Stomach (tissue), 9 donors: ENCODE results near the gene ZNF296. TPM values are rescaled to one million over a fixed set of nuclear protein-coding genes. Genes with fewer than 3 reads are reported as not detected.

Experiments
- DNase-seq, 2 donors: peaks; one replicate each; pipeline versions ENCODE4 v3.0.0 to v3.0.0-alpha.2; 2013 to 2019
- H3K27ac ChIP-seq, 5 donors: fragments of 200-600 bp in 4 of 5; sonication (generic) in 4 of 5; one replicate each; pipeline ENCODE4 v1.5.1; 2013 to 2019; ENCODE audit warnings: mild to moderate bottlenecking in 1 of 5, moderate library complexity in 1 of 5
- H3K27me3 ChIP-seq, 3 donors: fragments of 200-600 bp; sonication (generic); one replicate each; pipeline ENCODE4 v1.5.1; 2017 to 2019; ENCODE audit warnings: mixed run types in 1 of 3
- H3K36me3 ChIP-seq, 4 donors: fragments of 200-600 bp; sonication (generic); 1 replicate in 3 of 4; 2 replicates in 1 of 4; pipeline ENCODE4 v1.5.1; 2016 to 2019
- H3K4me1 ChIP-seq, 4 donors: fragments of 200-600 bp; sonication (generic); one replicate each; pipeline ENCODE4 v1.5.1; 2016 to 2019
- H3K4me3 ChIP-seq, 4 donors: fragments of 200-600 bp; sonication (generic) in 3 of 4; one replicate each; pipeline ENCODE4 v1.5.1; 2016 to 2019; ENCODE audit warnings: mild to moderate bottlenecking in 1 of 4
- H3K9me3 ChIP-seq, 4 donors: fragments of 200-600 bp; sonication (generic); one replicate each; pipeline ENCODE4 v1.5.1; 2016 to 2019
- EP300 ChIP-seq: sonication (generic); formaldehyde crosslinking; IDR thresholded peaks from one replicate; pipeline ENCODE4 v1.6.1; 2017; ENCODE audit warnings: antibody characterized with exemption
- POLR2A ChIP-seq, 4 donors: fragments of 450-650 bp; IDR thresholded peaks; one replicate each; pipeline ENCODE4 v1.6.1; 2016; ENCODE audit warnings: antibody characterized with exemption in 4 of 4, control low read depth in 2 of 4, mild to moderate bottlenecking in 1 of 4, moderate library complexity in 1 of 4
- POLR2AphosphoS5 ChIP-seq, 3 donors: sonication (generic); formaldehyde crosslinking; IDR thresholded peaks; one replicate each; pipeline ENCODE4 v1.6.1; 2016; ENCODE audit warnings: antibody characterized with exemption in 3 of 3
- WGBS, 5 donors: extraction: QIAGEN DNeasy Blood & Tissue Kit in 3 of 5; methylation state at CpG; one replicate each; pipeline versions ENCODE4 v1.1.5 to v1.1.7; 2013 to 2018; 5-methylcytosine and 5-hydroxymethylcytosine counted together
- intact Hi-C: fragments of 100-400 bp; cut with DNase I; formaldehyde crosslinking; loops from one replicate; pipeline ENCODE4 v1.15.1; 2023; ENCODE audit warnings: low total_unique reads
- polyA plus RNA-seq, 3 donors: library from polyadenylated mRNA; stranded (reverse); fragments of 200-250 nt; gene quantifications; one replicate each; pipeline ENCODE4 v1.2.3, GENCODE V29; 2013
- total RNA-seq, 5 donors: library from RNA; depleted of rRNA; stranded (reverse); fragments of >200 nt; gene quantifications; one replicate each; pipeline versions ENCODE4 v1.1.0 to v1.2.3, GENCODE V29; 2014 to 2016
- TF ChIP-seq, protein P1 (sequence below), 7 experiments: fragments of 450-650 bp in 4 of 7; fragments of 200-600 bp in 3 of 7; sonication (generic) in 3 of 7; IDR thresholded peaks; one replicate each; pipeline ENCODE4 v1.5.1; 2016 to 2019; ENCODE audit warnings: antibody characterized with exemption in 7 of 7, control low read depth in 2 of 7, mild to moderate bottlenecking in 1 of 7
- donor health status: healthy with polysubstance abuse.
- donor health status: Bipolar disorder and iron deficiency.
- donor health status: healthy.

ZNF296 gene
- total and polyA plus RNA-seq, 8 donors, result 0.45 to 13.4 (median 5.0) TPM; not detected in 1

DNA sequence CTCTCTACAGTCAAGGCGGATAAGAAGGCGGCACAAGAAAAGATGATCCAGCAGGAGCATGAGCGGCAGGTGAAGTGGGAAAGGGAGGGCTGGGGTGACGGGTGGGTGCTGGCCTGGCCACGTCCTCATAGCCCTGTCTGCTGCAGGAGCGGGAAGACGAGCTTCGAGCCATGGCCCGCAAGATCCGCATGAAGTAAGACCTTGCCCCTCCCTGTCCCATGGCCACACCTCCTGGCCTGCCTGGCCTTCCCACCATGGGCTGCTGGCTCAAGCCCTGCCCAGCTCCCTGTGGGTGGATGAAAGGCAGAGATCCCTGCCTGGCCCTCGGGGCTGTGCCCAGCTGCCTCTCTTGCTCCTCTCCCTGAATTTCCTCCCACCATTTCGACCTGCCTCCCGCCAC lies 7.2 kb downstream of the ZNF296 start:
- peak overlapping the region in 3 of 5 donors; percentile 24 to 66 (median 47) for H3K27ac ChIP-seq
- peaks cover 10 to 56% (median 34%) of the 10 kb centered on the region in 4 donors for H3K4me1 ChIP-seq
- peak; percentile 74 to 82 for DNase-seq
- TF ChIP-seq POLR2A (IDR thresholded peaks at IDR 0.05) (no peak), POLR2AphosphoS5 (IDR thresholded peaks at IDR 0.05) (peak in 1 of 3 donors; percentile 38)
- no peaks in the 10 kb centered on the region for H3K27me3 ChIP-seq
- peaks cover 70 to 87% (median 84%) of the 10 kb centered on the region in 4 donors for H3K36me3 ChIP-seq
- intact Hi-C loops, result no loop called here
- H3K9me3 ChIP-seq, result no peaks in the 10 kb centered on the region
- H3K4me3 ChIP-seq, result no peak overlapping the region
- 38 to 72% (median 62%) methylated on average over 12 to 13 of the region's 13 CpGs for WGBS, 5 donors

DNA sequence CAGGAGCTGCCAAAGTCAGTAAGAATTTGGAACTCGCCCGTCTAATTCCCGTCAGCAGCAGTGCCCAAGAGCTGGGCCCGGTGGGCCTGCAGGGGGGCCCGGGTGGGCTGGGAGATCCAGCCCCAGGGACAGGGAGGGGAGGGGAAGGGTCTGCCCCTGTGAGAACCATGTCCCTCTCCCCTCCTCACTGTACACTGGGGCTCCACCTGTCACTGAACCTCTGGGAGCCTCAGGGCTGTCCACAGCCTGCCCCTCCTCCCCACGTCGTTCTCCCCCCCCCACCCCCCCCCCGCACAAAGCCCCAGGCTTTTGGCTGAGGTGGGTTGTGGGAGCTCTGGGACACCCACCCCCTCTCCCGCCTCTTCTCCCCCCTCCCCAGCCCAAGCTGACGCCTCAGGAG lies 8.2 kb downstream of the ZNF296 start:
- Histone ChIP-seq H3K4me3 (no peak overlapping the region), H3K27me3 (no peaks in the 10 kb centered on the region), H3K4me1 (peaks cover 10 to 46% (median 32%) of the 10 kb centered on the region in 4 donors), H3K27ac (no peak overlapping the region), H3K9me3 (no peaks in the 10 kb centered on the region), H3K36me3 (peaks cover 77 to 97% (median 94%) of the 10 kb centered on the region in 4 donors)
- intact Hi-C loops, result no loop called here
- WGBS, 5 donors, result 71 to 88% (median 80%) methylated on average over 3 to 10 of the region's 10 CpGs
- no peak for DNase-seq
- TF ChIP-seq POLR2A (IDR thresholded peaks at IDR 0.05) (no peak), POLR2AphosphoS5 (IDR thresholded peaks at IDR 0.05) (no peak), EP300 (no peak)
- TF ChIP-seq, protein P1, sequence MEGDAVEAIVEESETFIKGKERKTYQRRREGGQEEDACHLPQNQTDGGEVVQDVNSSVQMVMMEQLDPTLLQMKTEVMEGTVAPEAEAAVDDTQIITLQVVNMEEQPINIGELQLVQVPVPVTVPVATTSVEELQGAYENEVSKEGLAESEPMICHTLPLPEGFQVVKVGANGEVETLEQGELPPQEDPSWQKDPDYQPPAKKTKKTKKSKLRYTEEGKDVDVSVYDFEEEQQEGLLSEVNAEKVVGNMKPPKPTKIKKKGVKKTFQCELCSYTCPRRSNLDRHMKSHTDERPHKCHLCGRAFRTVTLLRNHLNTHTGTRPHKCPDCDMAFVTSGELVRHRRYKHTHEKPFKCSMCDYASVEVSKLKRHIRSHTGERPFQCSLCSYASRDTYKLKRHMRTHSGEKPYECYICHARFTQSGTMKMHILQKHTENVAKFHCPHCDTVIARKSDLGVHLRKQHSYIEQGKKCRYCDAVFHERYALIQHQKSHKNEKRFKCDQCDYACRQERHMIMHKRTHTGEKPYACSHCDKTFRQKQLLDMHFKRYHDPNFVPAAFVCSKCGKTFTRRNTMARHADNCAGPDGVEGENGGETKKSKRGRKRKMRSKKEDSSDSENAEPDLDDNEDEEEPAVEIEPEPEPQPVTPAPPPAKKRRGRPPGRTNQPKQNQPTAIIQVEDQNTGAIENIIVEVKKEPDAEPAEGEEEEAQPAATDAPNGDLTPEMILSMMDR (IDR thresholded peaks at IDR 0.05), result no peak

DNA sequence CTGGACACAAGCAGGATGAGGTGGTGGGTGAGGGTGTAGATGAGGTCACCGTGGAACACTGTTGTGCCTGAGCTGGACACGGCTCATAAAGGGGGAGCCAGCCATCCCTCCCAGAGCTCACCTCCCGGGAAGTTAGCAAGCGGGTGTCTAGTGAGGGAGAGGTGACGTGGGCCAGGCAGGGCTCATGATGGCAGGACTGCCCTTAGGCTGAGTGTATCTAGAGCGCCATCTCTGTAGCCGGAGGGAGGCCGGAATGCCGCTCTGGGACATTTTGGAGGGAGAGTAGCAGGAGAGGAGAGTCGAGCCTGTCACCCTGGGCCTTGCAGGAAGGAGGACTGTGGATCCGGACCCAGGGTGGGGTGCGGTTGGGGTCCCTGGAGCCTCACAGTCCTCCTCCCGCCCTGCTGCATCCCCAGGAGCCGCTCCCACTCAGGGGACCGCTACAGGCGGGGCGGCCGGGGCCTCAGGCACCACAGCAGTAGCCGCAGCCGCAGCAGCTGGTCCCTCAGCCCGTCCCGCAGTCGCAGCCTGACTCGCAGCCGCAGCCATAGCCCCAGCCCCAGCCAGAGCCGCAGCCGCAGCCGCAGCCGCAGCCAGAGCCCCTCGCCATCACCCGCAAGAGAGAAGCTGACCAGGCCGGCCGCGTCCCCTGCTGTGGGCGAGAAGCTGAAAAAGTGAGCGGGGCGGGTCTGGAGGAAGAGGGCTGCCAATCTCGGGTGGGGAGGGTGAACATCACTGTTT lies 9.2 kb downstream of the ZNF296 start:
- intact Hi-C loops, result no loop called here
- TF ChIP-seq POLR2A (IDR thresholded peaks at IDR 0.05), result no peak
- TF ChIP-seq EP300, result no peak
- TF ChIP-seq, protein P1 (IDR thresholded peaks at IDR 0.05), result no peak
- no peak for TF ChIP-seq POLR2AphosphoS5 (IDR thresholded peaks at IDR 0.05)
- H3K4me3 ChIP-seq, result no peak overlapping the region
- no peaks in the 10 kb centered on the region for H3K27me3 ChIP-seq
- 88 to 93% (median 93%) methylated on average over 32 to 38 of the region's 38 CpGs for WGBS, 5 donors
- peaks cover 85 to 100% (median 99%) of the 10 kb centered on the region in 4 donors for H3K36me3 ChIP-seq
- DNase-seq, result no peak
- H3K4me1 ChIP-seq, result peaks cover 8 to 36% (median 24%) of the 10 kb centered on the region in 4 donors
- no peak overlapping the region for H3K27ac ChIP-seq
- no peaks in the 10 kb centered on the region for H3K9me3 ChIP-seq

DNA sequence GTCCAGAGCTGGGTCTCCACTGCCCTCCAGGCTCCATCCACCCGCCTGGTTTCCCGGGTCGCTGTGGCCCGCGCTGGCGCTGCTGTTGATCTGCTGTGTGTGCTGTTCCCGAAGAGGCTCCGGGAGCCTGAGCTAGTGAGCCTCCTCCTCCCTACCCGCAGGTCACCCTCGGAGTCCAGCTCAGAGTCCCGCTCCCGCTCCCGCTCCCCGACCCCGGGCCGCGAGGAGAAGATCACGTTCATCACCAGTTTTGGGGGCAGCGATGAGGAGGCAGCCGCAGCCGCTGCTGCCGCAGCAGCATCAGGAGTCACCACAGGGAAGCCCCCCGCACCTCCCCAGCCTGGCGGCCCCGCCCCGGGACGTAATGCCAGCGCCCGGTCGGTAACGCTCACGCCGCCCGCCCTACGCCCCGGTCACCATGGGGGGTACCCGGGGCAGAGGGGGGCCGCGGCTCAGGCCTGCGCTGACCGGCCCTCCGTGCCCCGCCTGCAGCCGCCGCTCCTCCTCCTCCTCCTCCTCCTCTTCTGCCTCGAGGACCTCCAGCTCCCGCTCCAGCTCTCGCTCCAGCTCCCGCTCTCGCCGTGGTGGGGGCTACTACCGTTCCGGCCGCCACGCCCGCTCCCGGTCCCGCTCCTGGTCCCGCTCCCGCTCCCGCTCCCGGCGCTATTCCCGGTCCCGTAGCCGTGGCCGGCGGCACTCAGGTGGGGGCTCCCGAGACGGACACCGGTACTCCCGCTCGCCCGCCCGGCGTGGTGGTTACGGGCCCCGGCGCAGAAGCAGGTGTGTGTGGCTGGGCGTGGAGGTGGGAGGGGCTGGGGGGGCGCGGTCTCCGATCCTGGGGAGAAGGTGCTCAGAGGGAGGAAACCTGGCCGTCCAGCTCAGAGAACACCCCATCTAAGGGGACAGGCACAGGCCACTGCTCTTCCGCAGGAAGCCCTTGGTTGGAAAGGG lies 12.2 kb downstream of the ZNF296 start:
- 94 to 96% (median 95%) methylated on average over 52 to 85 of the region's 85 CpGs for WGBS, 5 donors
- H3K36me3 ChIP-seq, result peaks cover 86 to 100% (median 99%) of the 10 kb centered on the region in 4 donors

More for the DNA sequence above, 12.2 kb downstream of the ZNF296 start:
- no peak for DNase-seq
- intact Hi-C loops, result no loop called here
- H3K9me3 ChIP-seq, result no peaks in the 10 kb centered on the region
- no peaks in the 10 kb centered on the region for H3K27me3 ChIP-seq
- no peak overlapping the region for H3K27ac ChIP-seq
- H3K4me3 ChIP-seq, result no peak overlapping the region
- no peak for TF ChIP-seq POLR2A (IDR thresholded peaks at IDR 0.05)
- TF ChIP-seq EP300, result no peak
- TF ChIP-seq, protein P1 (IDR thresholded peaks at IDR 0.05), result no peak
- TF ChIP-seq POLR2AphosphoS5 (IDR thresholded peaks at IDR 0.05), result no peak
- H3K4me1 ChIP-seq, result peaks cover 0 to 17% (median 8%) of the 10 kb centered on the region in 4 donors
